NCI-H128 (cell line): Measurements from ENCODE around the gene NEU1.
"Not testable (repeated sequence)": the region's sequence is repeated elsewhere in the genome, so short reads cannot be mapped to it uniquely, and the experiment has no call there.

Experiments used
- DNase-seq: peaks from one replicate; lab custom pipeline; 2025; ENCODE audit not compliant: unreplicated experiment; lab: John Stamatoyannopoulos, UW

NEU1 gene

DNA sequence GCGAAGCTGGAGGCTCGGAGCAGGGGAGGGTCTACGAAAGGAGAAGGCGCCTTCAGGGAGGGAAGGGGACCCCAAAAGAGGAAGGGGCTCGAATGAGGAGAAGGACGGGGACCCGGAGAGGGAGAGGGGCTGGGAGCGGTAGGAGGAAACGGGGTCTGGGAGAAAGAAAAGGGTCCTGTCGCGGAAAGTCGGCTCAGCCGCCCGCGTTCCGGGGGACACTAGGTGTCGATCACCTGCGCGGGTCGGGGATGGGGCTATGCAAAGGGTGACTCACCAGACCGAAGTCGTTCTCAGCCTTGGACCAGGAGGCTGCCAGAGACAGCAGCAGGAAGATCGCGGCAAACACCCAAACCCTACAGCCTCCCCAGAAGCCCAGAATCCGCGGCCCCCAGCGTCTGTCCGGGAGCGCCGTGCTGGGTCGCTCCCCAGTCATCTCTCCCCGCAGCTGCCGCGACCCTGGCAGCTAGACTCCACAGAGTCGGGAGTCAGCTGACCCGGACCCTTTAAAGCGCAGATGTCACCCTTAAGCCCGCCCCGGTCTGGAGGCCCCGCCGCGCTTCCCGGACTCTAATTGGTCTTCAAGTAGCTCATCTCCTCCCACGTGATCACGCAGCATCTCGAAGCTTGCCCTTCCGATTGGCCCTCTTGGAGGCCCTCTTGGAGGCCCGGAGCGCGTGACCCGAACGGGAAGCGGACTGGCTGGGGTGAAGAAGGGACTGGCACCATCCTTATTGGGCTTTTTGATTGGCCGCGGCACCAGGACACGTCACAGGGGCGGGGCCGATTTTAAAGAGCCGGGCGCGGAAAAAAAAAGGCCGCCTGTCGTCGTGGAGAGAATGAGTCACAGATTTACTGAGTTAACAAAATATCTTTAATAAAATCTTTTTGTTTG, at the start of gene NEU1:
Gene NEU1 (minus strand): TSS at position 478 of the 892 bp plus-strand sequence. CDS start 45 bp downstream, at position 433.
- peak; percentile 99 for DNase-seq

DNA sequence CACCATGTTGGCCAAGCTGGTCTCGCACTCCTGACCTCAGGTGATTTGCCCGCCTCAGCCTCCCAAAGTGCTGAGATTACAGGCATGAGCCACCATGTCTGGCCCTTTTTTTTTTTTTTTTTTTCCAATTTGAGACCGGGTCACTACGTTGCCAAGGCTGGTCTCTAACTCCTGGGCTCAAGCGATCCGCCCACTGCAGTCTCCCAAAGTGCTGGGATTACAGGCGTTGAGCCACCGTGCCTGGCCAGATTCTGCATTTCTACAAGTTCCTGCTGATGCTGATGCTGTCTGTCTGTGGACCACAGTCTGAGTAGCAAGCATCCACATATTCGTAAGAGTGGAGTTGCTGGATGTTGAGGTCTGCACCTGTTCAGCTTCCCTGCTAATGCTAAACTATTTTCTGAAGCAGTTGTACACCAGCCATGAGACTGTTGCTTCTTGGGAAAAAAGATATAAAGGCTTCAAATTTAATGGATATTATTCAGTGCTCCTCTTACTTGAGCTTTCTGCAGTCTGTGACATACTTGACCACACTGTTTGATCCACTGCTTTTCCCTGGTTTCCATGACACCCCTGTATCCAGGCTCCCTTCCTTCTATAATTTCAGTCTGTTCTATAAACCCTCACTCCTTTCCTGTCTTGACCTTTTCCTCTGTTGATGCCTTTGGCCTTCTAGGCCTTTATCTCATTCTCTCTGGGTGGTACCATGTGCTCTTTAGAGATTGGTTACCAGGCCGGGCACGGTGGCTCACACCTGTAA, 49.4 kb upstream of the NEU1 start:
- no peak for DNase-seq

DNA sequence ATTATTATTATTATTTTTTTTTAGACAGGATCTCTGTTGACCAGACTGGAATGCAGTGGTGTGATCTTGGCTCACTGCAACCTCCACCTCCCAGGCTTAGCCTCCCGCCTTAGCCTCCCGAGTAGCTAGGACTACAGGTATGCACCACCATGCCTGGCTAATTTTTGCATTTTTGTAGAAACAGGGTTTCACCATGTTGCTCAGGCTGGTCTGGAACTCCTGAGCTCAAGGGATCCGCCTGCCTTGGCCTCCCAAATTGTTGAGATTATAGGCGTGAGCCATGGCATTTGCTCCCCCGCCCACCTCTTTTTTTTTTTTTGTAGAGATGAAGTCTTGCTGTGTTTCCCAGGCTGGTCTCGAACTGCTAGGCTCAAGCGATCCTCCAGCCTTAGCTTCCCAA, 46.7 kb upstream of the NEU1 start:
- DNase-seq, result not testable (repeated sequence)

DNA sequence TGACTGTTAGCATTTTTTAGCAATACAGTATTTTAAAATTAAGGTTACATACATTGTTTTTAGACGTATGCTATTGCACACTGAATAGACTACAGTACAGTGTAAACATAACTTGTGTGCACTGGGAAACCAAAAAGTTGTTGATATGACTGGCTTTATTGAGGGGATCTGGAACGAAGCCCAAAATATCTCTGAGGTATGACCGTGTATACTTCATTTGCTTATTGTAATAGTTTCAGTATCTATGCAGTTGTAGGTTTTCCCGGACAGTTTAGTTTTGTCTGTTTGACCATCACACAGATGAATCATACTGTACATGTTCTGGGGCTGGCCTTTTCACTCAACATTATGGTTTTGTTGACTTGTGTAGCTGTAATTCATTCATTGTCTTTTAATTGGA, 46.2 kb upstream of the NEU1 start:
- DNase-seq, result no peak

DNA sequence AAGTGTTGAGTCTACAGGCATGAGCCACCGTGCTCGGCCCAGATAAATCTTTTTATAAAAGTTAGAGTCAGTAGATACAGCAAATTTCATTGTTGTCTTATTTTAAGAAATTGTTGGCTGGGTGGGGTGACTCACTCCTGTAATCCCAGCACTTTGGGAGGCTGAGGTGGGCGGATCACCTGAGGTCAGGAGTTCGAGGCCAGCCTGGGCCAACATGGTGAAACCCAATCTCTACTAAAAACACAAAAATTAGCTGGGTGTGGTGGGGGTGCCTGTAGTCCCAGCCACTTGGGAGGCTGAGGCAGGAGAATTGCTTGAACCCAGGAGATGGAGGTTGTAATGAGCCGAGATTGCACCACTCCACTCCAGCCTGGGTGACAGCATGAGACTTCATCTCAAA, 45.6 kb upstream of the NEU1 start:
- DNase-seq, result not testable (repeated sequence)

DNA sequence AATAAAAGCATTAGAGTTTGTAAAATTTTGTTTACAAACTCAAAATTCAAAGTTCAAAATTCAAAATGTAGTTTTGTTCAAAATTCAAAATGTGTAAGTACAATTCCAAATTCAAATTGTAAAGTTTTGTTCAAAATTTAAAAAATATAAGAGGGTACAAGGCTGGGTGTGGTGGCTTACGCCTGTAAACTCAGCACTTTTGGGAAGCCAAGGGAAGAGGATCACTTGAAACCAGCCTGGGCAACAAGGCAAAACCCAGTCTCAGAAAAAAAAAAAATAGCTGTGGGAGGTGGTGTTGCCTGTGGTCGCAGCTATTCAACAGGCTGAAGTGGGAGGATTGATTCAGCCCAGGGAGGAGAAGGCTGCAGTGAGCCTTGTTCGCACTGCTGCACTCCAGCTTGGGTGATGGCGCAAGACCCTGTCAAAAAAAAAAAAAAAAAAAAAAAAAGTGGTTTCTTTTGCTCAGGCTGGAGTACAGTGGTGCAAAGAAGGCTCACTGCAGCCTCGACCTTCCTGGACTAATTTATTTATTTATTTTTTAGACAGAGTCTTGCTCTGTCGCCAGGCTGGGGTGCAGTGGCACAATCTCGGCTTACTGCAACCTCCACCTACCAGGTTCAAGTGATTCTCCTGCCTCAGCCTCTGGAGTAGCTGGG, 44.7 kb upstream of the NEU1 start:
- DNase-seq, result no peak

DNA sequence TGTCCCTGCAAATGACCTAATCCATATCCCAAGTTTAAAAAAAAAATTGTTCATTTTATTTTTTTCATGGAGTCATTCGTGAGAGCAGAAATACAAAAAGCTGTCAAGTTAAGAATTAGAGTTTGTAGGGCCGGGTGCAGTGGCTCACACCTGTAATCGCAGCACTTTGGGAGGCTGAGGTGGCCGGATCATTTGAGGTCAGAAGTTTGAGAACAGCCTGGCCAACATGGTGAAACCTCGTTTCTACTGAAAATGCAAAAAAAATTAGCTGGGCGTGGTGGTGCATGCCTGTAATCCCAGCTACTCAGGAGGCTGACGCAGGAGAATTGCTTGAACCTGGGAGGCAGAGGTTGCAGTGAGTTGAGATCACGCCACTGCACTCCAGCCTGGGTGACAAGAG, 44.1 kb upstream of the NEU1 start:
- DNase-seq, result not testable (repeated sequence)

DNA sequence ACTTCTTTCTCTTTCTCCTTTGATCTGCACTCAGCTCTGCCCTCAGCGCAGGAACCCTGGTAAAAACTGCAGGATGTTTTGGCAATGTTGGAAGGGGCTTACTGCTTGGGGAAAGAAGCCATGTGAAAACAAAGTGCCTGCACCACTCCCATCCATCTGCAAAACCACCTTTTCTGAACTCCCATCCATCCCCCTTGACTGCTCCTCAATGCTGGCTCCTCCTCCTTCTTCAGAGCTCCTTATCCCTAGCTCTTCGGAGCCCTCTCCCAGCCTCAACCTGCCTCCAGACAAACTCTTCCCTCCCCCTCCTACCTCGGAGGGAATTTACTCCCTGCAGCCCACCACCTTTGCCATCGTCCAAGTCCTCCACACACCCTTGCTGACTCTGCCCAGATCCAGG, 43.5 kb upstream of the NEU1 start:
- DNase-seq, result no peak

DNA sequence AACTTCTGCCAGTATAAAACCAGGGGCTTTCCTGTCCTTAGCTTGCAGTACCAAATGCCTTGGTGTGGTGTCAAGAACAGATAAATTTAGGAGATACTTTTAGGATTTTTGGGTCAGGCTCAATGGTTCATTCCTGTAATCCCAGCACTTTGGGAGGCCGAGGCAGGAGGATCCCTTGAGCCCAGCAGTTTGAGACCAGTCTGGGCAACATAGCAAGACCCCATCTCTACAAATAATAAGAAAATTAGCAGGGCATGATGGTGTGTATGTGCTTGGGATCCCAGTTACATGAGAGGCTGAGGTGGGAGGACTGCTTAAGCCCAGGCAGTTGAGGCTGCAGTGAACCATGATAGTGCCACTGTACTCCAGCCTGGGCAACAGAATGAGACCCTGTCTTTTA, 42.4 kb upstream of the NEU1 start:
- no peak for DNase-seq

DNA sequence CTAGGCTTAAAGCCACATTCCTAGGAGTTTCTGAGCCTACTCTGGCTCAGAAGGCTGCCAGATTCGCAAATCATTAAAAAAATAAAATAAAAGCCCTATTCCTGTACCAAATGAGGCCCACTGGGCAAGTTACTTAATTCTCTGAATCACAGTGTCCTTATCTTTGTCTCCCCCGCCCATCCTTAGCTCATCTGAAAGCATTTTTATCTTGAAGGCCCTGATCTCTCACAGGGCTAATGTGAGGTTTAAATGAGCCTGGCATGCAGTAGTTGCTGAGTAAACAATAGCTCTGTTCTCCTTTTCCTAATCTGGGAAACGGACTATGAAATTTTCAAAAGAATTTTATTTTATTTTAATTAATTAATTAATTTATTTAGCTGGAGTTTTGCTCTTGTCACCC, 41.3 kb upstream of the NEU1 start:
- DNase-seq, result no peak

DNA sequence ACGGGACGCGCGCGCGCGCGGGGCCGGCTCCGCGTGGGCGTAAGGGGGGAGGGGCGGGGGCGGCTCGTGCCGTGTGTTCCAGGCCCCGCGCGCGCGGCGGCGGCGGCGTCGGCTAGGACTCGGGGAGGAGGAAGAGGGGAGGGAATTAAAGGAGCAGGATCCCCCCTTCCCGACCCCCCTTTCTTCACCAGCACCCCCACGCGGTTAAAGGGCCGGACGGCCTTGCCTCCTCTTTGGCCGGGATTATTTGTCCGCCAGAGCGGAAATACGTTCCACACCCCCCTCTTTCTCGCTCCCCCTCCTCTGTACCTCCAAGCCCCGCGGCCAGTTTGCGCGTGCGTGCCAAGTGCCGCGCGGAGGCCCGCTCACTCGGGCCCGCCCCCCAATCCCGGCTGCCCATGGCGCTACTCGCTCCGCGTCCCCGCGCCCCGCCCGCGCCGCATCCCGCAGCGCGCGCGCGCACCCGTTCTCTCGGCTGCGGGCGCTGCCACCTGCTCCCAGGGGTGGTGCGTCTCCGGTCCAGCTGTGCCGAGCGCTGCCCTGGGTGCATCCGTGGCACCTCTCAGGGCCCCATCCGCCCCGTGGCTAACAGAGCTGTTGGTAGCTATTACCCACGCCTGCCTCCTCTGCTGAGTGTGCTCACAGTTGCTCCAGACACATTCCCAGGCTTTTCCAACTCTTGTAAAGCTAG, 39.5 kb upstream of the NEU1 start, which contains the start of gene ZBTB12:
Gene ZBTB12 (minus strand): TSS at position 134 of the 691 bp plus-strand sequence. CDS start 781 bp downstream, outside the sequence.
- DNase-seq, result peak; percentile 87

DNA sequence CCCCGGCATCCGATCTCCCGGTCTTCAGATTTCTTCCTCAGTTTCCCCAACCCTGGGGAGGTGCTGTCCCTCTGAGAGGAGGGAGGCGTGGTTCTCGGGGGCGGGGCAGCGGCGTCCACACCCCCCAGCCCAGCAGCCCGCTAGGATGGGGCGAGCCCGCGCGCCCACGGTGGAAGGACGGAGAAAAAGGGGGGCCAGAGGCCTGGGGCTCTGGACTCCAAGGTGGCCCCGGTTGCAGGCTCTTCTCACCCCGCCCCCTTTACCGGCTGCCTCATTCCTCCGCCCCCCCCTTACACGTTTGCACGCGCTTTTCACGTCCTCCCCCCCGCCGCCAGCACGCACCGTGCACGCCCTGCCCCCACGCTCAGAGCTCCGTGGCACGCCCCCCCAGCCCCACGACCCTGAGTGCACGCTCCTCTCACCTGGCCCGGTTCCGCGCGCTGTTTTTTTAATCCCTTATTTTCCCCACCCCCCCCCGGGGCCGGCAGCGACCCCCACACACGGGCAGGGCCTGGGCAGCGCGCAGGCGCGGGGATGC, 38.9 kb upstream of the NEU1 start:
- DNase-seq, result no peak

DNA sequence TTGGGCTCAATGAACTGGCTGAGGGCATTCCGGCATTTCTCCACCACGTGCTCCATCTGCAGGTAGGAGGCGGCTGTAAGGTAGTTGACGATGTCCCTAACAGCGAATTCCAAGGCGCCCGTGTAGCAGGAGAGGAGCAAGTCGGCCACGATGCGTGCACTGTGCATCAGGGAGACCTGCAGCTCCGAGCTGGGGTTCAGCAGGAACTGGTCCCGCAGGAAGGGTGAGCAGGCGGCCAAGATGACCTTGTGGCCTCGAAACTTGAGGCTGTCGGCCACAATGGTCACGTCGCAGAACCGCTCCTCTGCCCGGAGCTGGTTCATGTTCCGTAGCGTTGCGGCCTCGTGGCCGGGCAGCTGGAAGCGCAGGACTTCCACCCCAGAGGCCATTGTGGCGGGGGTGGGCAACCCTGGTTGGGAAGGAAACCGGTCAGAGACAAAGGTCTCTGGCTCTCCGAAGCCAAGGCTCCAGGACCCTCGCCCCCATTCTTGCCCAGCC, 38.3 kb upstream of the NEU1 start:
- DNase-seq, result no peak

DNA sequence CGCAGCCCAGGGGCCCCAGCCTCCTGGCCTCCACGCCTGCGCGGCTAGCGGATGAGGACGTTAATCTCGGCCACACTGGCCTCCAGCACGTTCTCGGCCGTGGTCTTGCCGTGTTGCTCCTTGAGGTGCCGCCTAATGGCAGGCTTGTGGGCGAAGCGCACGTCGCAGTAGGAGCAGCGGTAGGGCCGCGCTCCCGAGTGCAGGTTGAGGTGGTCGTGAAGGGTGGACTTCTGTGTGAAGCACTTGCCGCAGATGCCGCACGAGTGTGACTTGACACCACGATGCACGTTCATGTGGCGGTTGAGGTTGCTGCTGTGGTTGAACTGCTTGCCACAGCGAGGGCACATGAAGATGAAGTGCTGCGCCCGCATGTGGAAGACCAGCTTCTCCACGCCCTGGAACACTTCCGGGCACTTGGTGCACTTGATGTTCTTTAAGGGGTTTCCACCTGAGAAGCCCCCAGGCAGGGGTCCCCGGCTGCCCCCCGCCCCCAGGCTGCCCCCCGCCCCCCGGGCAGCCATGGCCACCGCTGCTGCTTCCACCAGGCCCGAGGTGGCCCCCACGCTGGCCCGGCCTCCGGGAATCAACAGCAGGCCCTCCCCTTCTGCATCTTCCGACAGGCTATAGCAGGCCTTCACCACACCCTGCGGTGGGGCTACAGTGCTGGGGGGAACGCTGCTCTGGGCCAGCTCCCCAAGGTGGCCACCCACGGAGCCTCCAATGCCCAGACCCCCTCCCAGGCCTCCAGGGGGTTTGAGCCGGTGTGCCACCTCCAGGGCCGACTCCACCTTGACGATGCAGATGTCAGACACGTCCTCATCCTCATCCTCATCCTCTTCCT, 37.5 kb upstream of the NEU1 start:
- DNase-seq, result no peak

DNA sequence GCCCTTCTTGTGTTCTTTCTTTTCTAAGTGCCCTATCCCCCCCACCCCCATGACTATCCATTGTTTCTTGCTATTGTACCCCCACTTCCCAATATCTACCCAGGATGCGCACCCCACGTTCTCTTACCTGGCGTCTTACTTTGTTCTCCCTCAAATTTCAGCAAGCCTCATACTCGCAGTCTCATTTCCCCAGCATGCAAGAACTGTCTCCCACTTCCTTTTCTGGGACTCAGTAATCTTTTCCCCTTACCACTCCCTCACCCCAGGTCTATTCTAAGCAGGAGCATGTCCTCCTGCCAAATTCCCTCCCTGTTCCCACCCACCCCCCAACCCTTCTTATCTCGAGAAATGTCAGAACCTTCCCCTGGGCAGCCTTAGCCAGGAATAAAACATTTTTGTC, 36.6 kb upstream of the NEU1 start:
- no peak for DNase-seq

DNA sequence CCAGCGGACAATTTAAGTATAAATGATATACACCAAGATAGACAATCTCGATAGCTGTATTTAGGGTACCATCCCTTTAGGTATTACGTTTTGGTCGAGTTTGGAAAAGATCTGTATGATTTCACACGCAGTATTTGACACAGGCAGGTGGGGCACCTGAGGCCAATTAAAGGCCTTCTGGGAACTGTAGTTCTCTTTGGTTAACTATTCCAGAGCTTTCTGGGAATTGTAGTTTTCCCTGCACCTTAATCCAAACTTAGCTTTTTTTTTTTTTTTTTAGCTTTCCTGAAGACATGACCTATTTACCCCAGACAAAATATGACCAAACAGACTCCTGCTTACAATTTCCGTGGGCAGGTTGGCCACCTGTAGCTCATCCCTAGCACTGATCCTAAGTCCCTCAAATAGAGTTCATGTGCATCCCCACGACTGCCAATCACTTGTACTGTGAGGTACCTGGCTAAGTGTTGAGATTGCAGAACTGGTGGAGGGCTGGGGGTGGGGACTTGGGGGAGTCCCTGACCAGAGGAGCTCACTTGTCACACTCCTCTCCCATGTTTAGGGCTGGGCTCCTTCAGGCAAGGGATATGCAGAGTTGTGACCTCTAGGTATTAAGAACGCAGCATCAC, 35.9 kb upstream of the NEU1 start:
- DNase-seq, result peak; percentile 34

DNA sequence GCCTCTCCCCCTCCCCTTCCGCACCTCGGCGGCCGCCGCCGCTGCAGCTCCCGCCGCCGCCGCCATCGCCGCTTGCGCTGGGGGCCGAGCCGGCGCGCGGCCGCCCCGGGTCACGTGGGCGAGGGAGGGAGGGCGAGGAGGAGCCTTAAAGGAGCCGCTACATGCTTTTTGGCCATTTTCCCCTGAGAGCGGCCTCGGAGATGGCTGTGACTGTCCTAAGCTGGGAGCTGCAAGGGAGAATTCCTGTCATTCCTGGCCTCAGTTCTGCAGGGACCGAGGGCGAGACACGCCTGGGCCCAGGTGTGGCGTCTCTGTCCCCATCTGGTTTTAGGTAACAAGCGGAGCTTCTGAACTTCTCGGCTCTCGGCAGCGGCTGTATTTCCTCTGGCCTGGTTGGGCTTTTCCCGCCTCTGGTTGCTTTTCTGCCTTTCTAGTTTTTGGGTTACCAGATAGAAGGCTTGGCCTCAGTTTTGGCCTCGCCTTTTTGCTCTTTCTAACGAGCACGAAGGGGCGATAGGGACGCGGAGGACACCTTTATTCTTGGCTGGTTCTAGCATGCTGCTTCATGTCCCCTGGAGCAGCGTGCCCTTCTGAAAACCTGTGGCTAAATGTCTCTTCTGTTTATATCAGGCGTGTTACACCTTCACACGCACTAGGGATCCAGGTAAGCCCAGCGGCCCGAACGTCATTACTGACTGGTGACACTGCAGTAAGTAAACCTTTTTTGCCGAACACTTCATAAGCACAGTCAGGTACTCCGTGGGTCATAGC, 35.2 kb upstream of the NEU1 start, which contains the start of gene EHMT2:
Gene EHMT2 (minus strand): TSS at position 87 of the 771 bp plus-strand sequence. CDS start 21 bp downstream, at position 66.
- peak; percentile 51 for DNase-seq
